ENCODE data around the gene DOCK11.

- TF ChIP-seq CTCF (IDR thresholded peaks at IDR 0.05; ENCODE audit: poor library complexity) (no peak), EZH2 (IDR thresholded peaks at IDR 0.05; ENCODE audit: borderline replicate concordance) (no peak), EZH2phosphoT487 (IDR thresholded peaks at IDR 0.05; ENCODE audit: low read depth, severe bottlenecking, unreplicated experiment) (no peak)
These were observed 7.8 kb downstream of the DOCK11 start for GRCh38 chrX:118503260-118504041.

All from hepatocyte (in vitro differentiated cells).